Measurements from ENCODE around the gene TAF9B. TPM values are rescaled to one million over a fixed set of nuclear protein-coding genes. Genes with fewer than 3 reads are reported as not detected.

The TAF9B gene
- polyA plus RNA-seq, 1 donor from 2014 or later, result 49.1 TPM

- TF ChIP-seq CTCF (IDR thresholded peaks at IDR 0.05; ENCODE audit: poor library complexity, severe bottlenecking) (peak; percentile 32), POLR2AphosphoS5 (IDR thresholded peaks at IDR 0.05) (no peak), SMC3 (conservative IDR thresholded peaks at IDR 0.05; ENCODE audit: poor library complexity) (no peak), RAD21 (conservative IDR thresholded peaks at IDR 0.05) (peak; percentile 26), TAF1 (IDR thresholded peaks at IDR 0.05; ENCODE audit: low read depth) (no peak), EZH2 (IDR thresholded peaks at IDR 0.05; ENCODE audit: borderline replicate concordance, insufficient read depth, low read length, poor library complexity, severe bottlenecking) (no peak)
- H2AFZ ChIP-seq (ENCODE audit: low read depth, low read length), result no peak overlapping the region
- H4K20me1 ChIP-seq (ENCODE audit: insufficient read depth), result no peaks in the 10 kb centered on the region
- no peak overlapping the region for H3K27ac ChIP-seq (ENCODE audit: low read length)
- H3K4me3 ChIP-seq (ENCODE audit: low read length), result no peak overlapping the region
- no peak overlapping the region for H3K9ac ChIP-seq (ENCODE audit: low read length)
- no peaks in the 10 kb centered on the region for H3F3A ChIP-seq (ENCODE audit: insufficient read depth, low read length, poor library complexity, severe bottlenecking)
- H3K36me3 ChIP-seq (ENCODE audit: insufficient read depth, low read length), result no peaks in the 10 kb centered on the region
- no peak overlapping the region for H3K4me2 ChIP-seq (ENCODE audit: low read length)
- H3K9me3 ChIP-seq (ENCODE audit: low read length), result no peaks in the 10 kb centered on the region
- no peaks in the 10 kb centered on the region for H3K79me2 ChIP-seq (replicated peaks; ENCODE audit: insufficient read depth, low read length)
- H3K27me3 ChIP-seq (ENCODE audit: insufficient read depth, low read depth, low read length), result no peaks in the 10 kb centered on the region
- no peaks in the 10 kb centered on the region for H3K9me2 ChIP-seq (ENCODE audit: insufficient read depth, low read length)
These were observed 15.1 kb downstream of the TAF9B start for GRCh38 chrX:78124307-78124706.

- no peak overlapping the region for H3K9ac ChIP-seq (ENCODE audit: low read length)
- H3K9me2 ChIP-seq (ENCODE audit: insufficient read depth, low read length), result no peaks in the 10 kb centered on the region
- H3K36me3 ChIP-seq (ENCODE audit: insufficient read depth, low read length), result no peaks in the 10 kb centered on the region
- no peak overlapping the region for H3K4me2 ChIP-seq (ENCODE audit: low read length)
- no peaks in the 10 kb centered on the region for H3K27me3 ChIP-seq (ENCODE audit: insufficient read depth, low read depth, low read length)
- H3K79me2 ChIP-seq (replicated peaks; ENCODE audit: insufficient read depth, low read length), result no peaks in the 10 kb centered on the region
- no peak overlapping the region for H3K4me3 ChIP-seq (ENCODE audit: low read length)
- no peak overlapping the region for H3K27ac ChIP-seq (ENCODE audit: low read length)
- no peak for TF ChIP-seq POLR2AphosphoS5 (IDR thresholded peaks at IDR 0.05)
- no peak for TF ChIP-seq EP300 (conservative IDR thresholded peaks at IDR 0.05; ENCODE audit: poor library complexity, severe bottlenecking)
- TF ChIP-seq CTCF (IDR thresholded peaks at IDR 0.05; ENCODE audit: poor library complexity, severe bottlenecking), result no peak
- no peak for TF ChIP-seq SMC3 (conservative IDR thresholded peaks at IDR 0.05; ENCODE audit: poor library complexity)
- no peak for TF ChIP-seq MXI1 (conservative IDR thresholded peaks at IDR 0.05; ENCODE audit: poor library complexity, severe bottlenecking)
- no peak for TF ChIP-seq RAD21 (conservative IDR thresholded peaks at IDR 0.05)
- no peaks in the 10 kb centered on the region for H4K20me1 ChIP-seq (ENCODE audit: insufficient read depth)
- no peaks in the 10 kb centered on the region for H3K9me3 ChIP-seq (ENCODE audit: low read length)
- H2AFZ ChIP-seq (ENCODE audit: low read depth, low read length), result no peak overlapping the region
- H3F3A ChIP-seq (ENCODE audit: insufficient read depth, low read length, poor library complexity, severe bottlenecking), result no peaks in the 10 kb centered on the region
These were observed 16.3 kb downstream of the TAF9B start for GRCh38 chrX:78123190-78123589.

GRCh38 chrX:78119521-78120227 lies 19.8 kb downstream of the TAF9B start:
- H3K9me3 ChIP-seq (ENCODE audit: low read length), result no peaks in the 10 kb centered on the region
- no peak overlapping the region for H3K9ac ChIP-seq (ENCODE audit: low read length)
- H3F3A ChIP-seq (ENCODE audit: insufficient read depth, low read length, poor library complexity, severe bottlenecking), result no peaks in the 10 kb centered on the region
- H4K20me1 ChIP-seq (ENCODE audit: insufficient read depth), result no peaks in the 10 kb centered on the region
- H3K27ac ChIP-seq (ENCODE audit: low read length), result no peak overlapping the region
- no peak overlapping the region for H3K4me3 ChIP-seq (ENCODE audit: low read length)
- H3K9me2 ChIP-seq (ENCODE audit: insufficient read depth, low read length), result no peaks in the 10 kb centered on the region
- H3K4me2 ChIP-seq (ENCODE audit: low read length), result no peak overlapping the region
- H3K27me3 ChIP-seq (ENCODE audit: insufficient read depth, low read depth, low read length), result no peaks in the 10 kb centered on the region
- peak; percentile 54 for TF ChIP-seq SMC3 (conservative IDR thresholded peaks at IDR 0.05; ENCODE audit: poor library complexity)
- no peak for TF ChIP-seq POLR2AphosphoS5 (IDR thresholded peaks at IDR 0.05)
- TF ChIP-seq RAD21 (conservative IDR thresholded peaks at IDR 0.05), result peak; percentile 53
- peak; percentile 52 for TF ChIP-seq CTCF (IDR thresholded peaks at IDR 0.05; ENCODE audit: poor library complexity, severe bottlenecking)
- H3K79me2 ChIP-seq (replicated peaks; ENCODE audit: insufficient read depth, low read length), result no peaks in the 10 kb centered on the region
- H2AFZ ChIP-seq (ENCODE audit: low read depth, low read length), result no peak overlapping the region
- no peaks in the 10 kb centered on the region for H3K36me3 ChIP-seq (ENCODE audit: insufficient read depth, low read length)

Measured in neural cell (in vitro differentiated cells).